HFFc6 (cell line): ENCODE results near the gene FBXO47. TPM values are rescaled to one million over a fixed set of nuclear protein-coding genes. Genes with fewer than 3 reads are reported as not detected.

Source experiments
- DNase-seq: peaks from one replicate; pipeline ENCODE4 v3.0.0-alpha.2; 2018
- H3K27ac Mint-ChIP-seq: 2 replicates; pipeline ENCODE4 v1.8.0; 2020; ENCODE audit warnings: mild to moderate bottlenecking, mixed read lengths
- H3K27me3 Mint-ChIP-seq: 2 replicates; pipeline ENCODE4 v1.8.0; 2021; ENCODE audit warnings: mild to moderate bottlenecking, moderate library complexity, mixed read lengths; ENCODE audit not compliant: insufficient read depth
- H3K36me3 Mint-ChIP-seq: 2 replicates; pipeline ENCODE4 v1.8.0; 2021; ENCODE audit warnings: low read depth, mixed read lengths
- H3K4me1 Mint-ChIP-seq: 2 replicates; pipeline ENCODE4 v1.8.0; 2020; ENCODE audit warnings: low read depth, mixed read lengths
- H3K4me3 Mint-ChIP-seq: 2 replicates; pipeline ENCODE4 v1.8.0; 2020; ENCODE audit warnings: mild to moderate bottlenecking, moderate library complexity, mixed read lengths
- H3K9me3 Mint-ChIP-seq: 2 replicates; pipeline ENCODE4 v1.8.0; 2020; ENCODE audit warnings: mild to moderate bottlenecking, mixed read lengths
- total RNA-seq, 6 experiments: library from RNA; stranded (reverse); fragmentation: NEBNext Ultra II Directional; extraction: Animal tissue kit (Norgen Biotek cat#: 25700); gene quantifications; 2 replicates in 1 of 6; 3 replicates in 5 of 6; pipeline ENCODE4 v1.2.3, GENCODE V29; 2021
- TF ChIP-seq, protein P1 (sequence below): fragments of 200-600 bp; sonication (generic); IDR thresholded peaks from 2 replicates; pipeline ENCODE4 v1.5.0; 2021; ENCODE audit warnings: antibody characterized with exemption, mild to moderate bottlenecking

FBXO47 gene
- total RNA-seq, 6 experiments from 2014 or later = not detected

- Mint-ChIP-seq H3K36me3 (peaks cover 48% of the 10 kb centered on the region), H3K27me3 (peaks cover 37% of the 10 kb centered on the region), H3K4me1 (peaks cover 35% of the 10 kb centered on the region), H3K4me3 (no peak overlapping the region), H3K9me3 (no peaks in the 10 kb centered on the region; the same call in 1 of the 2 replicates), H3K27ac (peak overlapping the region; percentile 21; the same call in 1 of the 2 replicates)
- no peak for DNase-seq
- TF ChIP-seq, protein P1, sequence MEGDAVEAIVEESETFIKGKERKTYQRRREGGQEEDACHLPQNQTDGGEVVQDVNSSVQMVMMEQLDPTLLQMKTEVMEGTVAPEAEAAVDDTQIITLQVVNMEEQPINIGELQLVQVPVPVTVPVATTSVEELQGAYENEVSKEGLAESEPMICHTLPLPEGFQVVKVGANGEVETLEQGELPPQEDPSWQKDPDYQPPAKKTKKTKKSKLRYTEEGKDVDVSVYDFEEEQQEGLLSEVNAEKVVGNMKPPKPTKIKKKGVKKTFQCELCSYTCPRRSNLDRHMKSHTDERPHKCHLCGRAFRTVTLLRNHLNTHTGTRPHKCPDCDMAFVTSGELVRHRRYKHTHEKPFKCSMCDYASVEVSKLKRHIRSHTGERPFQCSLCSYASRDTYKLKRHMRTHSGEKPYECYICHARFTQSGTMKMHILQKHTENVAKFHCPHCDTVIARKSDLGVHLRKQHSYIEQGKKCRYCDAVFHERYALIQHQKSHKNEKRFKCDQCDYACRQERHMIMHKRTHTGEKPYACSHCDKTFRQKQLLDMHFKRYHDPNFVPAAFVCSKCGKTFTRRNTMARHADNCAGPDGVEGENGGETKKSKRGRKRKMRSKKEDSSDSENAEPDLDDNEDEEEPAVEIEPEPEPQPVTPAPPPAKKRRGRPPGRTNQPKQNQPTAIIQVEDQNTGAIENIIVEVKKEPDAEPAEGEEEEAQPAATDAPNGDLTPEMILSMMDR = 0 out of 2 replicates have a peak, but pooled peaks have one; percentile 26
Observed at GRCh38 chr17:38918129-38918913, 48.9 kb downstream of the FBXO47 start.

DNA sequence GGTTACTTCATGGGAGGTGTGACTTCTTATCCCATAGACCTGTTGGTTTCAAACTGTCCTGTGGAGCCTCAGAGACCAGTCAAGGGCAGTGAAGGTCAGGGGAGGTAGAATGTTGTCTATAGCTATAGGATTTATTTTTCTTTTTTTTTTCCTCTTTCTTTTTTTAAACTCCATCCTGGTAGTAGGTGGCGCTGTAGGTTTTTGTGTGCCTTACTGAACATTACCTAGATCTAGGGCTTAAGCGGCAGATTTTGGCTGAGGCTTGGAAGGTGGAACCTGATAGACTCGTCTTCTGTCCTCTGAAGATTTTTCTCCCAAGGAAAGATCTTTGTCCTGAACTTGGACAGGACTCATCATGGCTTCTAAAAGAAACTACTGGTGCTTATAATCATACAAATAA is 49.9 kb downstream of the FBXO47 start:
- Mint-ChIP-seq H3K9me3 (no peaks in the 10 kb centered on the region; the same call in 1 of the 2 replicates), H3K36me3 (peaks cover 48% of the 10 kb centered on the region), H3K27ac (peak overlapping the region; percentile 44), H3K27me3 (peaks cover 36% of the 10 kb centered on the region), H3K4me1 (peaks cover 32% of the 10 kb centered on the region), H3K4me3 (peak overlapping the region; percentile 1; the same call in 1 of the 2 replicates)
- no peak for DNase-seq
- TF ChIP-seq, protein P1 = peak; percentile 32

DNA sequence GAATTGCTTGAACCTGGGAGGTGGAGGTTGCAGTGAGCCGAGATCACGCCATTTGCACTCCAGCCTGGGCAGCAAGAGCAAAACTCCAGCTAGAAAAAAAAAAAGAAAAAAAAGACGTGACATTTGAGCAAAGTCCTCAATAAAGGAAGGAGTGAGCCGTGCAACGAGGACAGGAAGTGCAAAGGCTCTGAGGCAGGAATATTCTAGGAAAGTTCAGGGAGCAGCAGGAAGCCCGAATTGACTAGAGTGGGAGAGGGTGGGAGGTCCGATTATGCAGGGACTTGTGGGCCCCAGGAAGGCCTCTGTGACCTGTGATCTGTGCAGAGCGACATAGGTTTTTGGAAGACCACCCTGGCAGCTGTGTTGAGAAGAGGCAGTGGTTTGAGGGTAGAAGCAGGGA is 50.4 kb downstream of the FBXO47 start:
- DNase-seq = no peak
- Mint-ChIP-seq H3K27me3 (peaks cover 36% of the 10 kb centered on the region), H3K27ac (peak overlapping the region; percentile 44), H3K4me1 (peaks cover 27% of the 10 kb centered on the region), H3K4me3 (peak overlapping the region; percentile 1; the same call in 1 of the 2 replicates), H3K9me3 (no peaks in the 10 kb centered on the region; the same call in 1 of the 2 replicates), H3K36me3 (peaks cover 44% of the 10 kb centered on the region)
- TF ChIP-seq, protein P1 = no peak

DNA sequence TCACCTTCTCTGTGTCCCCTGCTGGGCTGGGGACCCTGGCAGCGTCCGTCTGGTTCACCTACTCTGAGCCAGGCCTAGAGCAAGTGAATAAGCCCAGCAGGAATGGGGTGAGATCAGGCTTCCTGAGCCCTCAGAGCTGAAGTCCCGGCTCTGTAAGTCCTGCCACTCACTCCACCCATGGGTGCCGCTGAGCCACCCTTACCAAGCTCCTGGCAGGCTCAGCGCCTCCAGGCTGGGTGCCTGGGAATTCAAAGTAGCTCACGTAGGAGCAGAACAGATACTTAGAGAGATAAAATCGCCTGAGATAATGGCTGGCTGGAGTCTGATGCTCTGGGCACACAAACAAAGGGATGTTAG is 51.6 kb downstream of the FBXO47 start:
- H3K36me3 Mint-ChIP-seq = peaks cover 40% of the 10 kb centered on the region
- peaks cover 16% of the 10 kb centered on the region; the same call in 1 of the 2 replicates for H3K4me1 Mint-ChIP-seq
- DNase-seq = no peak
- no peaks in the 10 kb centered on the region; the same call in 1 of the 2 replicates for H3K9me3 Mint-ChIP-seq
- peaks cover 31% of the 10 kb centered on the region for H3K27me3 Mint-ChIP-seq
- peak overlapping the region; percentile 57 for H3K27ac Mint-ChIP-seq
- TF ChIP-seq, protein P1 = no peak
- no peak overlapping the region for H3K4me3 Mint-ChIP-seq

DNA sequence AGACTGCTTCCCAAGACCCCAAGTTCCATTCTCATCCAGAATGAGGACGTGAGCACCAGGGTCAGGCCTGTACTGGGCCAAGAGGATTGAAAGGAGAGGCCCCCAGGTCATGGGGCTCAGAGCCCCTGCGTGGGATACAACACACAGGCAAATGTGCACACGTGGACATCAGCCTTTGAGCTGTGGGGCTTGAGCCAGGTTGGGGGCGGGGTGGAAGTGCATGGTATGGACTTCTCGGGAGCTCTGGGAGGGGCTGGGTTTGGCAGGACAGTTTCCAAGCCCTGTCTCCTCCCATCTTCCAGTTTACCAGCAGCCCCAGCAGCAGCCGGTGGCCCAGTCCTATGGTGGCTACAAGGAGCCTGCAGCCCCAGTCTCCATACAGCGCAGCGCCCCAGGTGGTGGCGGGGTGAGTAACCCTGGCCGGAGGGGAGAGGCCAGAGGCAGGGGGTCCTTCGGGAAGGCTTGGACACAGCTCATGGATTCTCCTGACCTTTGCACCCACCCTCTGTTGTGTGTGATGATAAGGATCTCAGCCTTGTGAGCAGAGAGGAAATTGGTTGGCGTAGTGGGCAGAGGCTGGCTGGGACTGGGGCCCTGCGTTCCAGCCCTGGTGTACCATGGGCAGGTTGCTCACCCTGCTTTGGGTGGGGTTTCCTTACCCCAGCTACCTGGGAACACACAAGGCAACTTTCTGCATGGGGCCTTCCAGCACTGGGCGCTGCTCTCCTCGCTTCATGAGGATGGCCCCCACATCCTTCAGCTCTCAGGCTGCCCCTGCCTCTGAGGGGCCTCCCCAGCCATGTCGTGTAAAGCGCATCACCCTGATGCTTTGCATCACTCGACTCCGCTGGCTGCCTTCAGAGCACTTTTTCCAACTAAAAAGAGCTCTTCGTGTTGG is 52.2 kb downstream of the FBXO47 start:
- Mint-ChIP-seq H3K4me1 (peaks cover 10% of the 10 kb centered on the region; the same call in 1 of the 2 replicates), H3K36me3 (peaks cover 43% of the 10 kb centered on the region)

More for the DNA sequence above, 52.2 kb downstream of the FBXO47 start:
- Mint-ChIP-seq H3K27ac (no peak overlapping the region), H3K27me3 (peaks cover 28% of the 10 kb centered on the region), H3K9me3 (no peaks in the 10 kb centered on the region; the same call in 1 of the 2 replicates), H3K4me3 (0 out of 2 replicates have a peak overlapping the region, but pooled peaks have one; percentile 24)
- DNase-seq = no peak
- TF ChIP-seq, protein P1 = peak; percentile 40
